ENCODE data around the gene SBF2.

Gene SBF2

DNA sequence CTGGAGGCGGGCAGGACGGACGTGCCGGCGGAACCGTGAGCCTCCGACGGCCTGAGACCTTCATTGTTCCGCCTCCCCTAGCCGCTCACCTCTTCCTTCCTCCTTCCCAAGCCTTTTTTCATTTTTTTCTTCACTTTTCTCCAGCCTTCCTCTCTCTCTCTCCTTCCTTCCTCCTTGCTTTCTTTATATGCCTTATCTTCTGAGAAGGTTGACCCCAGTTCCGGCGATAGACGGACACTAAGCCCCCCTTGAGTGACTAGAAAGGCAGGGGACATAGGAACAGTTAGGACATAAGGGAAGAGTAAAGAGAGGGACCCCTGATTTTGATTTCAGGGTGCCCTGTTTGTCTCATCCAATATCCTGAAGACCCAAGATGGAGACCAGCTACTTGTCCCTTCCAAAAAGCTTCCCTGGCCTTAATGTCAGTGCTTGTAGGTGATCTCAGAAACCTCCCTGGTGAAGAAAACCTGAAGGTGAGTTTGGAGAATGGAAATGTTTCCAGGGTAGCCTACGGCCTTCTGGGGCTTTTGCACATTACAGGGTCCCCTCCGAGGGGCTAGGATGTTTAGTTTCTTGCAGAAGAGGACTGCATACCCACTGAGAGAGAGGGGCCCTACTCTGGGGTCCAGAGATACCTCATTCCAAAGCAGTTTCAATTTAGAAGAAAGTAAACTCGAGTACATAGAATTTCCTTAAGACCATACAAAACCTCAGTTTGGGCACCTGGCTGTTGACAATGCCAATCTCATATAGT lies 14.4 kb upstream of the SBF2 start:
- H3K4me1 Mint-ChIP-seq (ENCODE audit: low read depth), result peaks cover 35% of the 10 kb centered on the region
- no peaks in the 10 kb centered on the region for H3K9me3 Mint-ChIP-seq
- peaks cover 49% of the 10 kb centered on the region for H3K27me3 Mint-ChIP-seq (ENCODE audit: low read depth)
- peak overlapping the region; percentile 86 for H3K4me3 Mint-ChIP-seq
- H3K36me3 Mint-ChIP-seq (ENCODE audit: low read depth), result no peaks in the 10 kb centered on the region
- H3K27ac Mint-ChIP-seq, result peak overlapping the region; percentile 71

DNA sequence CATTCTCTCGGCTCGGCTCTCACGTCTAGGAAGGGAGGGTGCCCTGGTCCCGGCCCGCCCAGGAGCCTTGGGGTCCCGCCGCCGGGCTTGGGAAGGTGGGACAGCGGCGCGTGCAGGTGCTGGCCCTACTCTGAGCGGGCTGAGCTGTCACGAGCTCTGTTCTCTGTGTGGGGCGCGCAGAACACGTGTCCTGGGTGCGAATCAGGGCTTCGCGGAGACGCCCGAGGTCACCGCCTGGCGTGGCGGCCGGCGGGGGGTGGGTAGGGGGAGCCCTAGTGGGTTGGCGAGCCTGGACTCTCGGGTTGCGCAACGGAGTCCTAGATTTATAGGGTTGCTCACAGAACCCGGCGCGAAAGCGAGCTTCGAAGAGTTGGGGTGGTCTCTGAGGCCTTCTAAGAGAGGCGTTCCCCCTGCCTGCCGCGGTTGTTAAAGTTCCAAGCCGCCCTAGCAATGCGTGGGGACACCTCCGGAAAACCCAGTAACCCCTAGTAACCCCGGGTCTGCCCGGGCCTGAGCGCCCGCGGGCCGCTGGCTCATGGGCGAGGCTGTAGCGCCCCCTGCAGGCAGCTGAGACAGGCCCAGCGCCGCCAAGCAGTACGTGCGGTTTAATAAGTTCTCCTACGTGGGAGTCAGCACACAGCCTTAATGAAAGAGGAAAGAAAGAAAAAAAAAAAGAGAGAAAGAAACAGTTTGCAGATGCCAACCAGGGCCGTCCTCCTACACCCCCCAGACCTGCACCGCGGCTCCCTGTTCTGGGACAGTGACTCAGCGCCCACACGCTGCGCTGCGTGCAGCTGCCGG lies 13.6 kb upstream of the SBF2 start:
- Mint-ChIP-seq H3K36me3 (ENCODE audit: low read depth) (peaks cover 2% of the 10 kb centered on the region), H3K9me3 (no peaks in the 10 kb centered on the region), H3K4me1 (ENCODE audit: low read depth) (peaks cover 40% of the 10 kb centered on the region), H3K4me3 (peak overlapping the region; percentile 86), H3K27ac (peak overlapping the region; percentile 71), H3K27me3 (ENCODE audit: low read depth) (peaks cover 55% of the 10 kb centered on the region)

DNA sequence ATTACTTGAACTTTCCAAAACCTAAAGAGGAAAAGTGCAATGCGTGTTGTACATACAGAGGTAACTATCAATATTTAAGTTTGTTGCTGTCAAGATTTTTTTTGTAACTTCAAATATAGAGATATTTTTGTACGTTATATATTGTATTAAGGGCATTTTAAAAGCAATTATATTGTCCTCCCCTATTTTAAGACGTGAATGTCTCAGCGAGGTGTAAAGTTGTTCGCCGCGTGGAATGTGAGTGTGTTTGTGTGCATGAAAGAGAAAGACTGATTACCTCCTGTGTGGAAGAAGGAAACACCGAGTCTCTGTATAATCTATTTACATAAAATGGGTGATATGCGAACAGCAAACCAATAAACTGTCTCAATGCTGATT lies 13.0 kb upstream of the SBF2 start:
- Mint-ChIP-seq H3K36me3 (ENCODE audit: low read depth) (peaks cover 2% of the 10 kb centered on the region), H3K9me3 (no peaks in the 10 kb centered on the region), H3K4me3 (peak overlapping the region; percentile 75), H3K27me3 (ENCODE audit: low read depth) (peaks cover 61% of the 10 kb centered on the region), H3K4me1 (ENCODE audit: low read depth) (peaks cover 44% of the 10 kb centered on the region), H3K27ac (peak overlapping the region; percentile 23)

DNA sequence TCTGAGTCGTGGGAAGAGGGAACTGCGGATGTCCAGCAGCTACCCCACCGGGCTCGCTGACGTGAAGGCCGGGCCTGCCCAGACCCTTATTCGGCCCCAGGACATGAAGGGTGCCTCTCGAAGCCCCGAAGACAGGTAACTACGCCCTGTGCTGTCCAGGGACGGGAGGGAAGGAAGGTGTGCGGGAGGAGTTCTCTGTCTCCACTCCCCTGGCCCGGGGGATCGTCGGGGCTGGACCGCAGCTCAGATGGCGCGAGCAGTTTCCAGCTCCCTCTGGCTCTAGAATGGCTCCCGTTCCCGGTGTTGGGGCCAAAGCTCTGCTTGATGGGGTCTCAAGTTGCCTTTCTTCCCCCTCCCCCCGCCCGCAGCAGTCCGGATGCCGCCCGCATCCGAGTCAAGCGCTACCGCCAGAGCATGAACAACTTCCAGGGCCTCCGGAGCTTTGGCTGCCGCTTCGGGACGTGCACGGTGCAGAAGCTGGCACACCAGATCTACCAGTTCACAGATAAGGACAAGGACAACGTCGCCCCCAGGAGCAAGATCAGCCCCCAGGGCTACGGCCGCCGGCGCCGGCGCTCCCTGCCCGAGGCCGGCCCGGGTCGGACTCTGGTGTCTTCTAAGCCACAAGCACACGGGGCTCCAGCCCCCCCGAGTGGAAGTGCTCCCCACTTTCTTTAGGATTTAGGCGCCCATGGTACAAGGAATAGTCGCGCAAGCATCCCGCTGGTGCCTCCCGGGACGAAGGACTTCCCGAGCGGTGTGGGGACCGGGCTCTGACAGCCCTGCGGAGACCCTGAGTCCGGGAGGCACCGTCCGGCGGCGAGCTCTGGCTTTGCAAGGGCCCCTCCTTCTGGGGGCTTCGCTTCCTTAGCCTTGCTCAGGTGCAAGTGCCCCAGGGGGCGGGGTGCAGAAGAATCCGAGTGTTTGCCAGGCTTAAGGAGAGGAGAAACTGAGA lies 12.2 kb upstream of the SBF2 start:
- Mint-ChIP-seq H3K27ac (peak overlapping the region; percentile 23), H3K4me1 (ENCODE audit: low read depth) (peaks cover 46% of the 10 kb centered on the region), H3K27me3 (ENCODE audit: low read depth) (peaks cover 66% of the 10 kb centered on the region), H3K9me3 (no peaks in the 10 kb centered on the region), H3K4me3 (peak overlapping the region; percentile 75), H3K36me3 (ENCODE audit: low read depth) (peaks cover 2% of the 10 kb centered on the region)

DNA sequence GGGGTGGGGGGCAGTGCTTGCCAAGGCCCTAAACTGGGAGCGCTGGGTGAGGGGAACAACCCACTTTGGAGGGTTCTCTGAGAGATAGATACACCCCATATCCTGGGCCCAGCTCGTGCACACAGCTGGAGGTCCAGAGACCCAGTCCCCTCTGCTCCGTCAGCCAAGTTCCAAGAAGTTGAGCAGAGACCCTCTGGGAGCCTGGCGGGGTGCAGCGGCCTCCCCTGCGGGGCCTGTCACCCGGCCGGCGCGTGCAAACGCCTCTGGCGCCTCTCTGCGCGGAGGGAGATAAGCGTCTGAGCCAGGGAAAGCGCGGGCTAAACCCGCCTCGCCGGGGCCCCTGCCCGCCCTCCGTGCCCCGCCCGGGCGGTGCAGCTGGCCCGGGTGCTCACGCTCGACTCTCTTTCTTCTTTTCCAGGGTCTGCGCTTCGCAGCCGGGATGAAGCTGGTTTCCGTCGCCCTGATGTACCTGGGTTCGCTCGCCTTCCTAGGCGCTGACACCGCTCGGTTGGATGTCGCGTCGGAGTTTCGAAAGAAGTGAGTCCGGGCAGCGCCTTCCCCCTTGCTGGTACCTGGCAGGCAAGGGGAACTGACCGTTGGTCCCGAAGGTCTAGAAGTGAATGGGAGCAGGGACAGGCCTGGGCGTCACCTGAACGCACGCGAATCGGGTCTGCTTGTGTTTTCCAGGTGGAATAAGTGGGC lies 11.4 kb upstream of the SBF2 start:
- peaks cover 72% of the 10 kb centered on the region for H3K27me3 Mint-ChIP-seq (ENCODE audit: low read depth)
- H3K4me3 Mint-ChIP-seq, result peak overlapping the region; percentile 75
- peak overlapping the region; percentile 18 for H3K27ac Mint-ChIP-seq
- H3K36me3 Mint-ChIP-seq (ENCODE audit: low read depth), result peaks cover 2% of the 10 kb centered on the region
- no peaks in the 10 kb centered on the region for H3K9me3 Mint-ChIP-seq
- peaks cover 45% of the 10 kb centered on the region for H3K4me1 Mint-ChIP-seq (ENCODE audit: low read depth)

DNA sequence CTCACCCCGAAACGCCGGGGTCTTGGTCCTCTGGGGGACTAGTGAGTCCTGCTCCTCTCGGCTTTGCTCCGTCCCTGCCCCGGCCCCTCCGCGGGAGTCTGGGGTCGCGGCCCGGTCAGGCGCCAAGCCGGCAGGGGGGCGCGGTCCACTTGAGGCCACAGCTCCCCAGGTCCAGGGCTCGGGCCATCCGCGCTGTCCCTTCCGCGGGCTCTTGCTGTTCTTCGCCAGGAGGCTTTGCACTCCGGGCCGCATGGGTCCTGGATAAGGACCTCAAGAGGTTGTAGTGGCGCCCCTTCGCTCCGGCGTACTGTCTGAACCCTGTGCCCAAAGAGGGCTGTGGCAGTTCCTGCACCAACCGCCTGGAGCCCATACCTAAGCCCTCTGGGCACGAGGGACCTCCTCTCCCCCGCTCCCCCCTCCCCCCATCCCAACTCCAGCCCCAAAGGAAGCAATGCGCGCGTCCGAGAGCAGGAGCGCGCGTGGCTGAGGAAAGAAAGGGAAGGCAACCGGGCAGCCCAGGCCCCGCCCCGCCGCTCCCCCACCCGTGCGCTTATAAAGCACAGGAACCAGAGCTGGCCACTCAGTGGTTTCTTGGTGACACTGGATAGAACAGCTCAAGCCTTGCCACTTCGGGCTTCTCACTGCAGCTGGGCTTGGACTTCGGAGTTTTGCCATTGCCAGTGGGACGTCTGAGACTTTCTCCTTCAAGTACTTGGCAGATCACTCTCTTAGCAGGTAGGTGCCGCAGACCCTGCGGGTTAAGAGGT lies 10.7 kb upstream of the SBF2 start, which contains the start of gene ADM:
ADM (plus strand) TSS at position 579 of the 767 bp plus-strand sequence. CDS start 628 bp downstream, outside the sequence.
- H3K27ac Mint-ChIP-seq, result peak within 1 kb of the TSS; percentile 18
- H3K4me3 Mint-ChIP-seq, result peak within 1 kb of the TSS; percentile 99
- peaks cover 44% of the 10 kb centered on the region for H3K4me1 Mint-ChIP-seq (ENCODE audit: low read depth)
- no peaks in the 10 kb centered on the region for H3K9me3 Mint-ChIP-seq
- peaks cover 2% of the 10 kb centered on the region for H3K36me3 Mint-ChIP-seq (ENCODE audit: low read depth)
- H3K27me3 Mint-ChIP-seq (ENCODE audit: low read depth), result peaks cover 74% of the 10 kb centered on the region

DNA sequence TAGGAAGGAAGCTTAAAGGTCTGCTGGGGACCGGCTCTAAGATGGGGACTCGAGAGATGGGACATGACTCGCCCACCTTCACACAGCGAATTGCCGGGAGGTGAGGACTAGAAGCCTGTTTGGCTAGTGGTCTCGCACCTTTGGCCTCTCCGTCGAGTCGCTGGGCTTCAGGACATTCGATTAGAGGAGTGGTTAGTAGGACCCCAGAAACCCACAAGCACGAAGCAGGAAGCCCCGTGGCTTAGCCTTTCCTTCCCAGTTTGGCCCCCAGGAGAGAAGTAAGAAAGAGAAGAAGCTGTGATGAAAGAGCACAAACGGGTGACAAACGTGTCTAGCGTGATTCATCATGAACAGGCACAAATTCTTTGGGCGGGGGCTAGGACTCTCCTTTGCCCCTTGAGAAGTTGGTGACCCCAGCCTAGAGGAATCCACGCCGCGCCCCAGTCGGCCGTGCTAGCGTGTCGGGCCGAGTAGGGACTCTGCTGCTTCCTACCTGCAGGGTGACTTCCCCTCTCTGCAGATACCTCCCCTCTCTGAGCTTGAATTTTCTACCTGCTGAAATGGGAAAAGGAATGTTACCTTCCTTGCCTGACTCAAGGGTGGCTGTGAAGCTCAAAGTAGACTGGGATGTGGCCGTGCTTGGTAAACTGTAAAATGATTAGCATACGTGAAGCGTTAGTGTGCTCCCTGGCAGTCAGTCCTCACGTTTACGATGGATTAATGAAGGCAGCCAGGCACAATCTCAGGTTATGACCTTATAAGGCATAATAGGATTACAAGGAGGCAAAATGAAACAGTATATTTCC lies 9.7 kb upstream of the SBF2 start:
- peak overlapping the region; percentile 99 for H3K4me3 Mint-ChIP-seq
- H3K27ac Mint-ChIP-seq, result no peak overlapping the region
- H3K36me3 Mint-ChIP-seq (ENCODE audit: low read depth), result peaks cover 2% of the 10 kb centered on the region
- peaks cover 42% of the 10 kb centered on the region for H3K4me1 Mint-ChIP-seq (ENCODE audit: low read depth)
- H3K9me3 Mint-ChIP-seq, result no peaks in the 10 kb centered on the region
- peaks cover 71% of the 10 kb centered on the region for H3K27me3 Mint-ChIP-seq (ENCODE audit: low read depth)

DNA sequence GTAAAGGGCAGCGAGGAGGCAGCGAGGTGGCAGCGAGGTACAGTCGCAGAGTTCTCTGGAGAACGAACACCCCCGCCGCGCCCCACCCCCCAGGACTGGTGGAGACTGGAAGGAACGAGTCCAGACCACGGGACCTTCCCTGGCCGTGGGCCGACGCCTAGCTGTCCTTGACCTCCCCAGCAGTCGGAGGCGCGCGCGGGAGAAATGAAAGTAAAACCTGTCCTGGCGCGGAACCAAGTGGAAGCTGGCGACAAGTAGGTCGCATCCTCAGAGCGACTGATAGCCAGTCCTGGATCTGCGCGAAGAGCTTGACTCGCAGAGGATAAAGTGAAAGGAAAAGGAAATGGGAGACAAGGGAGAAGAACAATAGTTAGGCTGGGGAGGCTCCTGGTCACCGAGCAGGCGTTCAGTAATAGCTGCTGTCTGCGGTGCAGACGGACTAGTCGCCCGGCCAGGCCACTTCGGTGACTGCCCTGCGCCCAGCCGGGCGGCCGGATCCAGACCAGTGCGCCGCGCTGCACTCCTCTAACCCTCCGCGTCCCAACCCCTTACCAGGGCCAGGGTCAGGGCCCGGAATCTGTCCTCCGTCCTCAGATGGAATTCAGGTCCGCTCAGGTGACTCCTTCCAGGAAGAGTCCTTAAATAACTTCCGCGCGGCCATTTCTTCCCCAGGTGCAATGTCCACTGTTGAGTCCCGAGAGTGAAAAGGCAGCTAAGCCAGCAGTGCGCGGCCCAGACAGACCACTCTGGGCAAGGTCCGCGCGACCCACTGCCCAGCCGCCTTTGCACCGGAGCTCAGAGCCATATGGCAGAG lies 8.9 kb upstream of the SBF2 start:
- peak overlapping the region; percentile 82 for H3K27ac Mint-ChIP-seq
- H3K4me1 Mint-ChIP-seq (ENCODE audit: low read depth), result peaks cover 41% of the 10 kb centered on the region
- H3K9me3 Mint-ChIP-seq, result no peaks in the 10 kb centered on the region
- H3K27me3 Mint-ChIP-seq (ENCODE audit: low read depth), result peaks cover 73% of the 10 kb centered on the region
- H3K36me3 Mint-ChIP-seq (ENCODE audit: low read depth), result peaks cover 2% of the 10 kb centered on the region
- H3K4me3 Mint-ChIP-seq, result peak overlapping the region; percentile 99

DNA sequence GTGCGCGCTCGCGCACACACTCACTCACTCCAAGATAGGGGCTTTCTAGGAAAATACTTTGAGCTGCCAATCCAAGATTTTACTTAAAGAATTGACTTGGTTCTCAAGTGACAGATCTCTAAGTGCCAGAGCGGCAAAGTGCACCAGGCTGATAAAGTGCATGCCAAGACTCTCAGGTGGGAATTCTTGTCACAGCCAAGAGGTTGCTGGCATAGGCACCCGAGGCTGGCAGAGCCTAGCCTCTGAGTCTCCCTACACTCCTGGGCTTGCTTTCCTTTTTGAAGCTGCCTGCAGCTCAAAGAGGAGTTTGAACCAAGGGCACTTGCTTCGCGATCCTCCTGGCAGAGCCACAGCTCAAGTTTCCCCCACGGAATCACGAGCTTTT lies 8.3 kb upstream of the SBF2 start:
- Mint-ChIP-seq H3K27ac (peak overlapping the region; percentile 82), H3K4me1 (ENCODE audit: low read depth) (peaks cover 45% of the 10 kb centered on the region), H3K27me3 (ENCODE audit: low read depth) (peaks cover 77% of the 10 kb centered on the region), H3K9me3 (no peaks in the 10 kb centered on the region), H3K4me3 (peak overlapping the region; percentile 99), H3K36me3 (ENCODE audit: low read depth) (peaks cover 2% of the 10 kb centered on the region)

DNA sequence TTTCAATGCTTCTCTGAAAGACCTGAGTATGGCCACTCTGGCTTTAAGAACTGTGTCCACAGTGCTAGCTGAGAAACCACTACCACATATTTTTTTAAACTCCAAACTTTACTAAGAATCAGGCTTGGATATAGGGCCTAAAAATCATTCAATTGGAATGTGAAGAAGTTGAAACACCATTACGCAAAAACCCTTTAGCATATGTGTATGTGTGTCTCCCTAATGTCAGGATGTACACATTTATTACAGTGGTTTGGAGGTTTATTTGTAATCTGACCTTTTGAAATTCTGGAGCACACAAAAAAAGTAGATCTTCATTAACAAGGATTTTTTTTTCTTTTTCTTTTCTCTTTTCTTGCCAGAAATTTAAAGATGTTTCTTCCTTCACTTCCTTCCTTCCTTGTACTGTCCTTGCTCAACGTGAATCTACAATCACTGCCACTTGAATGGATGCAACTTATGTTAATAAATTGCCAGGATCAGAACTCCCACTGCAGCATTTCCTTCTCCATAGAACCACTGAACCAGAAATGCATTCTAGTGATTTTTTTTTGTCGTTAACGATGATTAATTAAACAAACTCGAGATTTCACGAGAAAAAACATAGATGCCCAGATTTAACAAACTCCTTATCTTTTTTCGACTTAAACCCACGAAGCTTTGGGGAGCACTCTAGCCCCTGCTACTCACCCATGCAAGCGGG lies 7.8 kb upstream of the SBF2 start:
- H3K27me3 Mint-ChIP-seq (ENCODE audit: low read depth), result peaks cover 75% of the 10 kb centered on the region
- H3K4me1 Mint-ChIP-seq (ENCODE audit: low read depth), result peaks cover 42% of the 10 kb centered on the region
- H3K9me3 Mint-ChIP-seq, result no peaks in the 10 kb centered on the region
- H3K27ac Mint-ChIP-seq, result no peak overlapping the region
- peaks cover 2% of the 10 kb centered on the region for H3K36me3 Mint-ChIP-seq (ENCODE audit: low read depth)
- H3K4me3 Mint-ChIP-seq, result peak overlapping the region; percentile 72

DNA sequence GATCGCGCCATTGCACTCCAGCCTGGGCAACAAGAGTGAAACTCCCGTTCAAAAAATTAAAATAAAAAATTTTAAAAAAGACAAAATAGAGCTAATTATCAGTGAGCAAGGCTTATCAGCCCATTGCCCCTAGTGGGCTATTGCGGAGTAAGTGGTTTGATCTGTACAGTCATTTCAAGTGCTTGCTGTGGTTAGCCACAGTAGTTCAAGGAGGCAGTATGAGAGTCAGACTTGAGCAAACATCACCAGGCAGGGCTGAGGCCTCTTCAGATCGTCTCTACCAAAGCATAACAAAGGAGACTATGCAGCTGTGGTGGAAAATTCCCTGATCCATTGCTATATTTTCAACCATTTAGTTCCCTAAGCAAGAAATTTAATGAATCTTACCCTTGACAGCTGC lies 4.3 kb upstream of the SBF2 start:
- no peak overlapping the region for H3K27ac Mint-ChIP-seq
- peaks cover 70% of the 10 kb centered on the region for H3K27me3 Mint-ChIP-seq (ENCODE audit: low read depth)
- H3K4me3 Mint-ChIP-seq, result no peak overlapping the region
- H3K36me3 Mint-ChIP-seq (ENCODE audit: low read depth), result peaks cover 5% of the 10 kb centered on the region
- H3K9me3 Mint-ChIP-seq, result no peaks in the 10 kb centered on the region
- peaks cover 39% of the 10 kb centered on the region for H3K4me1 Mint-ChIP-seq (ENCODE audit: low read depth)

Data from T-helper 1 cell treated with Interleukin-12 subunit alpha and Interleukin-12 subunit beta and Interleukin-4 antibody, amounts not matched to agents 30 μg/mL and 1 μg/mL, for 36 hours (primary cell).